Subcutaneous preadipocyte (primary cell): Measurements from ENCODE around the gene NDUFB5. TPM values are rescaled to one million over a fixed set of nuclear protein-coding genes. Genes with fewer than 3 reads are reported as not detected.

Experiments used
- small RNA-seq: library from RNA; depleted of rRNA; stranded (forward); fragments of <200 nt; gene quantifications from one replicate; pipeline ENCODE3, GENCODE V24; 2012
- total RNA-seq: library from RNA; depleted of rRNA; stranded (reverse); fragments of >200 nt; gene quantifications from 2 replicates; pipeline ENCODE4 v1.2.3, GENCODE V29; 2012

NDUFB5 gene
- total RNA-seq, result 69.2 and 88.9 TPM in 2 replicates

DNA sequence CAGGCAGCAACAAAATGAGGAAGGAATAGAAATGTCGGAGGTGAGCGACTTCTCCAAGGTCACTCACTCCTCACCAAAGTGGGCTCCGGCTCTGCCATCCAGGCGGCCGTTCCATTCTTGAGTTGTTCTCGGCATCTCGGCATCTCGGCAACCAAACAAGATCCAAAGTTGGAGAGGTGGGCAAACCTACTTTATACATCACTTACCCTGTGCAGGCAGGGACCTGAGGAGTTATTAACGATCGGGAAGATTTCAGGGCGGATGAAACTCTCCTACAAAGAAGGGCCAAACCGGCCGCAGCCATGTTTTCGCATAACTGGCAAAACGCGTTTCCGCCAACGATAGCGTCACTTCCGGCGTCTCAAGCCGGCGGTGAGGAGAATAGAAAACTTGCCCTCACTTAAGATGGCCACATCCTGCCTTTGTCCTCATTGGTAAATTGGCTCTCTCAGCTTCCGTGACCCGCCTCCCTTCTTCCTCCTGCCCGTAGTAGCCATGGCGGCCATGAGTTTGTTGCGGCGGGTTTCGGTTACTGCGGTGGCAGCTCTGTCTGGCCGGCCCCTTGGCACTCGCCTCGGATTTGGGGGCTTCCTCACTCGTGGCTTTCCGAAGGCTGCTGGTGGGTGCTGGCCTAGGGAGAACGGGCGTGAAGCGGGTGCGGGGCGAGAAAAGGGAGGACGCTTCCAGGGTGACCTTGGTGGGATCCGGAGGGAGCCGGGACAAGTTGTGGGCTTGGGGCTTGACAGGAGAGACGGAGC lies at the start of gene NDUFB5, which contains the start of gene MRPL47:
Gene NDUFB5 (plus strand): TSS at position 474 of the 758 bp plus-strand sequence. CDS start 22 bp downstream, at position 496.
Gene MRPL47 (minus strand): TSS at position 318 of the 758 bp plus-strand sequence. CDS start 14 bp downstream, at position 304.

DNA sequence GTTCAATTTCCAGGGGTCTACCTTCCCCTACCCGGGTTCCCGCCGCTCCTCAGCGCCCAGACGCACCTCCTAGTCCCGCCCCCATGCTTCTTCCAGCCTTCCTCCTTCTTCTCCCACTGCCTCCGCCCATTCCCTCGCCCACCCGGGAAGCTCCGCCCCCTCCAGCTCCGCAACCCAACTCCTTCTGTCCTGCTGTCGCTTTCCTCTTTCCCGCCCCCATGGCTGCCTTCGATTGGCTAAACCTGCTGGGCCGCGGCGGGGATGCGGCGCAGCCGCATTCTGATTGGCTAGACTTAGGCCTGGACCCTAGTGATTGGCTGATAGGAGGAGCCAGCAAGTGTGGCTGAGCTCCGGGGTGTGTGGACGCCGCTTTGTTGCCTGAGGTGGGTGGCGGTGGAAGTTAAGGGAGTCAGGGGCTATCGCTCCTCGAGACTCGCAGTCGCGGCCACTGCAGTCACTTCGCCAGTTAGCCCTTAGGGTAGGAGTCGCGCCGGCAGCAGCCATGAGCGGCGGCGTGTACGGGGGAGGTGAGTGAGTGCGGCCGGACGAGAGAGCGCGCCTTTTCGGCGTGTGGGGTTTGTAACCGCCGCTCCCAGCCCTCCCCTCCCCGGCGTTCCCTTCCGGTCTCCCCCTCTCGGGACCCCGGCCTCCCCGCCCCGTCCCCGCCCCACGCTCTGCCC lies 41.9 kb upstream of the NDUFB5 start, which contains the start of gene ACTL6A:
Gene ACTL6A (plus strand): TSS at position 336 of the 680 bp plus-strand sequence. CDS start 167 bp downstream, at position 503.

DNA sequence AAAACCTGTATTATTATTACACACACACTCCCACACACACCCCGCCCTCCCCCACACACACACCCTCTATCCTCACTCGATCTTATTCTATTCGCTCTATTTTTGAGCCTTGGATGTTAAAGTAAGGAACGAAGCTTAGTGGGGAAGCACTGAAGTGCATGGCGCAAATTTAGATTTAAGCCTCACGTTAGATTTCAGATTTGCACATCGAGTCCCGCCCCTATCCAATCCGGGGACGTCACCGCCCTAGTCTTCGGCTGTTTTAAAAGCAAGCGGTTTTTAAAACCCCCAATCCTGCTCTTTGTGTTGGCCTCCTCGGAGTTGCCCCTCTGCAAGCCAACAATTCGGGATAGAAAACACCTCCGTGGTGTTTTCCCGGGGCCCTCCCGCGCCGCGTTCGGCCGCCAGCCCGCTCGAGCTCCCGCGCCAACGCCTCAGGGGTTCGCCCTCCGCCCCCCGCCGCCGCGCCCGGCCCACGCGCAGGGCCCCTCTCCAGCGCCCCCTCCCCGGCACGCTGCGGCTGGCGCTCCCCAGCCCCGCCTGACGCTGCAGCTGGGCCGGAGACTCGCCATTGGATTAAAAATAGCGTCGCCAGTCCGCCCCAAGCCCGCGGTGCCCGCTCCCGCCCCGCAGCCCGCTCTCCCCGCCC lies 48.0 kb downstream of the NDUFB5 start, which contains the start of gene USP13:
Gene USP13 (plus strand): TSS at position 594 of the 649 bp plus-strand sequence. CDS start 186 bp downstream, outside the sequence.

Small RNA genes within 50 kb of the gene (small RNA-seq; reads per million reads assigned to genes)
- gene AC090425.1 (not detected), gene RF01210 (not detected)

Other genes starting within 250 kb of the NDUFB5 start
- gene GNB4, start 153.3 kb upstream of the NDUFB5 start, total RNA-seq, result 55.5 and 83.7 TPM in 2 replicates
- 35.6 and 49.7 TPM in 2 replicates for gene ACTL6A, start 41.9 kb upstream of the NDUFB5 start, total RNA-seq
- 35.6 and 36.9 TPM in 2 replicates for gene MRPL47, start 156 bp upstream of the NDUFB5 start, total RNA-seq
- gene USP13, start 48.2 kb downstream of the NDUFB5 start, total RNA-seq, result 9.2 and 14.3 TPM in 2 replicates